ENCODE results near the gene PLEKHA4.
A peak's percentile ranks its signal among the peaks of the same experiment; 100 is the strongest.
"Not testable (repeated sequence)": the region's sequence is repeated elsewhere in the genome, so short reads cannot be mapped to it uniquely, and the experiment has no call there.

PLEKHA4 gene

GRCh38 chr19:48853483-48853882 is 14.9 kb downstream of the PLEKHA4 start:
- H3K4me3 ChIP-seq (ENCODE audit: low read depth, low read length) = no peak overlapping the region
- no peak for TF ChIP-seq CTCF (IDR thresholded peaks at IDR 0.05; ENCODE audit: low read depth, low read length)

GRCh38 chr19:48852292-48852691 is 16.1 kb downstream of the PLEKHA4 start:
- TF ChIP-seq CTCF (IDR thresholded peaks at IDR 0.05; ENCODE audit: low read depth, low read length) = no peak
- no peak overlapping the region for H3K4me3 ChIP-seq (ENCODE audit: low read depth, low read length)

GRCh38 chr19:48846659-48847058 is 21.8 kb downstream of the PLEKHA4 start:
- not testable (repeated sequence) for H3K4me3 ChIP-seq (ENCODE audit: low read depth, low read length)

GRCh38 chr19:48845384-48845783 is 23.0 kb downstream of the PLEKHA4 start:
- no peak for TF ChIP-seq CTCF (IDR thresholded peaks at IDR 0.05; ENCODE audit: low read depth, low read length)
- H3K4me3 ChIP-seq (ENCODE audit: low read depth, low read length) = no peak overlapping the region

GRCh38 chr19:48844472-48844871 is 23.9 kb downstream of the PLEKHA4 start:
- no peak overlapping the region for H3K4me3 ChIP-seq (ENCODE audit: low read depth, low read length)
- 0 out of 2 replicates have a peak, but pooled peaks have one; percentile 4 for TF ChIP-seq CTCF (IDR thresholded peaks at IDR 0.05; ENCODE audit: low read depth, low read length)

- H3K4me3 ChIP-seq (ENCODE audit: low read depth, low read length) = no peak overlapping the region
- peak; percentile 67 for TF ChIP-seq CTCF (IDR thresholded peaks at IDR 0.05; ENCODE audit: low read depth, low read length)
Measured at GRCh38 chr19:48842789-48843162, 25.6 kb downstream of the PLEKHA4 start.

GRCh38 chr19:48841571-48841970 is 26.8 kb downstream of the PLEKHA4 start:
- no peak overlapping the region for H3K4me3 ChIP-seq (ENCODE audit: low read depth, low read length)
- TF ChIP-seq CTCF (IDR thresholded peaks at IDR 0.05; ENCODE audit: low read depth, low read length) = no peak

- H3K4me3 ChIP-seq (ENCODE audit: low read depth, low read length) = no peak overlapping the region
- no peak for TF ChIP-seq CTCF (IDR thresholded peaks at IDR 0.05; ENCODE audit: low read depth, low read length)
Measured at GRCh38 chr19:48841047-48841446, 27.4 kb downstream of the PLEKHA4 start.
